GM12865 (cell line): ENCODE data around the gene SENP1.

Experiments
- DNase-seq: peaks from one replicate; pipeline ENCODE4 v3.0.0; 2010; ENCODE audit warnings: low read depth
- H3K4me3 ChIP-seq: 2 replicates; pipeline ENCODE4 v1.5.1; 2011; ENCODE audit warnings: mild to moderate bottlenecking, low read depth, low read length, control low read depth
- CTCF ChIP-seq: IDR thresholded peaks from 2 replicates; pipeline ENCODE4 v1.5.1; 2011; ENCODE audit warnings: low read length, control low read depth, low read depth, inconsistent platforms; ENCODE audit not compliant: insufficient read depth; ENCODE audit errors: missing control alignments

The SENP1 gene

GRCh38 chr12:48008349-48008748 lies 97.5 kb downstream of the SENP1 start:
- no peak overlapping the region for H3K4me3 ChIP-seq
- TF ChIP-seq CTCF: no peak
- DNase-seq: no peak

DNA sequence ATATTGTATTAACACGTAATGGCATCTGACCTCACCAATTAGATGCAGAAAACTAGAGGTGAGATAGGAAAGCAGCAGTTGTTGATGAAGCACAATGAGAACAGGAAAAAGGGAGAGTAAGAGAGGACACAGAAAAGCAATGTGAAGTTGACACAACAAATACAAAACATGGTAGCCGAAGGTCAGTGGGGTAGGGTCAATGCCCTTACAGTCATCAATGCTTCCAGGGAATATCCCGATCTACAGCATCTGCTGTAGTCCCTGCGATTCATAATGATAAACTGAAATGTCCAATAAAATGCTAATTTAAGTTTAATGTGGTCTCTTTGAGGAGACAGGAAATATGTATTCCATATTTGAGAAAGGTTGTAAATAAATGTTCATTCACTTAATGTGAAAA lies 98.7 kb downstream of the SENP1 start:
- H3K4me3 ChIP-seq: no peak overlapping the region
- DNase-seq: no peak
- no peak for TF ChIP-seq CTCF

- DNase-seq: no peak
- H3K4me3 ChIP-seq: no peak overlapping the region
- no peak for TF ChIP-seq CTCF
Measured at GRCh38 chr12:48005750-48006021, 100.2 kb downstream of the SENP1 start.

DNA sequence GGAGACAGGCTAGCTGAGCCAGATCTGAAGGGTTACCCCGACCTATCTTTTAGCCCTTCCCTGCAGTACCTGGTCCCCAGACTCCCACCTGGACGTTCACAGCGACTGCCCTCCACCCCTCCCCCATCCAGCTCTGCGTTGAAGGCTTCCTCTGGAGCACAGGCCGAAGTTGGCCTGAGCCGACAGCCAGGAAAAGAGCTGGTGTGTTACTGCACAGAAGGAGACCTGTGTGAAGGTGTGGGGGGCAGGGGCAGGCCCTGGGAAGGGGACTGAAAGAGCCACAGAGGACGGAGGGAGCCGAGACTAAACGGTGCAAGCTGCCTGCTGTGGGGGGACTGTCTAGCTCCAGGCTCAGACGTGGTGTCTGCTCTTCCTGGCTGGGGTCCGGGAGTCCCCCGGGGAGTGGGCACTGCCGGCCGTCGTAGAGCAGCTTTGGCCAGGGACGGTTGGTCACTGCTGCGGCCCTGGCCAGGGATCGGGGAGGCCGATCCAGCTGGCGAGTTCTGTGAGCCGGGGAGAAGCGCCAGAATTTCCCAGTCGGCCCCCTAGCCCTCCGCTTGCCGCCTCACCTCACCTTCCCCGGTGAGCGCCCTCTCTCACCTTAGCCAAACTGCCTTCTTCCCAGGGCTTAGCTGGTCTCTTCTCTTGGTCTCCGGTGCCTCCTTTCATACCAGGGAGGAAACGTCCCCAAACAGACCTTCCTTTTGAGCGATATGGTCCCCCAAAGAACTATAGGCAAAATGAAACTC lies 100.7 kb downstream of the SENP1 start:
- DNase-seq: no peak
- no peak for TF ChIP-seq CTCF
- no peak overlapping the region for H3K4me3 ChIP-seq

DNA sequence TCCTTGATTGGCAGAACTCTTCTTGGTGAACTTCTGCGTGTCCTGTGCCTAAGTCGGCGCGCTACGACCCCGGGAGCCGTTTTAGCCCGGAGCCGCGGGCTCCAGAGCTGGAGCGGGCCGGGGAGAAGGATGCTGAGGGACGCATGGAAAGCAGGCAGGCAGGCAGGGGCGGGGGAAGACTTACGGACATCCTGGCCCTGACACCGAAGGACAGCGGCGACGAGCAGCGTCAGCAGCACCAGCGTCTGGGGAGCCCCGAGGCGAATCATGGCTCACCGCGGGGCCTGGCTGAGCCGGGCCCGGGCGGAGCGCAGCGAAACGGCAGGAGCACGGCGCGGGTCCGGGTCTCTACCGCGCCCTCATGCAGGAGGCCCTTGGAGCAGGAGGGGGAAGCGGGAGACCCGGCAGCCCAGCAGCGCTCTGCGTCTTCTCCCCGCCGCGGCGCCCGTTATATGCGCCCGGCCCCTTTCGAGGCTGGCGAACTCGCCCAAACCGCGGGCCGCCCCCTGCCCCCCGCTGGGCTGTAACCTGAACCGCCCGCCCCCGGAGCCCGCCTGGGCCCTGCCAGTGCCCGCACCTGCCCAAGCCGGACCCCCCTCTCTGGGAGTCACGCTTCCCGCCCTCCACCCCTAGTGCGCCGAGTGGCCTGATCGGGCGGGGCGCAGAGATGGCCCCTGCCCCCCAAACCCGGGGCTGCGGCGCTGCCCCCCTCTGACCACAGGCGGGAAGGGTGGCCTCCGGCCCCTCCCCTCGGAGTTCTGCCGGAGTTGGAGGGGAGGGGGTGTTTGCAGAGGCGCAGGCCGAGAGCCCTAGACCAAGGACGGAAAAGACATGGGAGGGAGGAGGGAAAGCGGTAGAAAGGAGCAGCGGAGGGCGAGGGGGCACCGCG lies 101.6 kb downstream of the SENP1 start, which contains the start of gene COL2A1:
Gene COL2A1, minus strand, starts transcription at position 424 of the 889 bp plus-strand sequence. Its CDS starts 155 bp downstream, at position 269.
- H3K4me3 ChIP-seq: no peak within 1 kb of the TSS
- TF ChIP-seq CTCF: no peak
- no peak for DNase-seq

DNA sequence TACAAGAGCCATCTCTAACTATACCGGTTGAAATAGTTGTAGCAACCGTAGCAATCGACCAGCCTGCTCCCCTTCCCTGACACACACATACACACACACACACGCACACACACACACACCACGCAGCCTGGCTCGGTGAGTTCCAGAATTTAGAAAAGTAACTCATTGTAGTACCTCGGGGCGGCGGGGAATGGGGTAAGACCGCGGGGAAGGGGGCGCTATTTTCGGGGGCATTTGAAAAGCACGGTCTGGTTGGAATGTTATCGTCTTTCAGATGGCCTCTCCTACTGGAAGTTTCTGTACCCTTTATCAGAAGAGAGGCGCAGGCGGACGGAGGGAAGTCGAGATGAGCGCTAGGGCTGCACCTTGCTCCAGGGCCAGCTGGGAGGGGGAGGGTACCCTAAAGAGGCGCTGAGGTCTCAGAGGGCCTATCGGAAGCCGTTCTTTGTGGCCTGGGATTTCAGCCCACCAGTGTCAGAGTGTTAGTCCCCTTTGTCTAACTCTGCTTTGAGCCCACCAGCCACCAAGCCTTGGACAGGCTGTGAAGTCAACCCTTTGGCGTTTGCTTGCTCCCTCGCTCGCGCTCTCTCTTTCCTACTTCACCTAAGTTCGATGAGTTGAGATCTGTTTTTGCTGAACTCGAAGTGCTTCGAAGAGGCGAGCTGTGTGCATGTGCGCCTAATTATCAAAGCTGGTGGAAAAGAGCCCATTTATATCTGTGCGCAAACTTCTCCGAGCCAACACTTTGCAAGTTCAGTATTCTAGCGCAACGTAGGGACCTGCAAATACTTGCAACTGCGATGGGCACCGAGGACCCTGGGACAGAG lies 102.4 kb downstream of the SENP1 start:
- no peak for DNase-seq
- no peak overlapping the region for H3K4me3 ChIP-seq
- TF ChIP-seq CTCF: no peak
